Right lobe of liver (tissue), 4 donors: ENCODE measurements around the gene PEAK1.

Experiments
- POLR2A ChIP-seq: fragments of 450-650 bp; IDR thresholded peaks from one replicate; pipeline ENCODE4 v1.6.1; 2017; ENCODE audit warnings: antibody characterized with exemption, mild to moderate bottlenecking
- TF ChIP-seq, protein P1 (sequence below), 4 donors: fragments of 200-600 bp in 3 of 4; fragments of 450-650 bp in 1 of 4; IDR thresholded peaks; one replicate each; pipeline versions ENCODE4 v1.5.1 to v1.8.0; 2016 to 2022; ENCODE audit warnings: antibody characterized with exemption in 4 of 4, mild to moderate bottlenecking in 2 of 4
- donor health status: DM: no; HTN: no; CAD: no.
- donor health status: DM: no; HTN: no; CAD: no.
- donor health status: DM: no; HTN: yes; CAD: no.

DNA sequence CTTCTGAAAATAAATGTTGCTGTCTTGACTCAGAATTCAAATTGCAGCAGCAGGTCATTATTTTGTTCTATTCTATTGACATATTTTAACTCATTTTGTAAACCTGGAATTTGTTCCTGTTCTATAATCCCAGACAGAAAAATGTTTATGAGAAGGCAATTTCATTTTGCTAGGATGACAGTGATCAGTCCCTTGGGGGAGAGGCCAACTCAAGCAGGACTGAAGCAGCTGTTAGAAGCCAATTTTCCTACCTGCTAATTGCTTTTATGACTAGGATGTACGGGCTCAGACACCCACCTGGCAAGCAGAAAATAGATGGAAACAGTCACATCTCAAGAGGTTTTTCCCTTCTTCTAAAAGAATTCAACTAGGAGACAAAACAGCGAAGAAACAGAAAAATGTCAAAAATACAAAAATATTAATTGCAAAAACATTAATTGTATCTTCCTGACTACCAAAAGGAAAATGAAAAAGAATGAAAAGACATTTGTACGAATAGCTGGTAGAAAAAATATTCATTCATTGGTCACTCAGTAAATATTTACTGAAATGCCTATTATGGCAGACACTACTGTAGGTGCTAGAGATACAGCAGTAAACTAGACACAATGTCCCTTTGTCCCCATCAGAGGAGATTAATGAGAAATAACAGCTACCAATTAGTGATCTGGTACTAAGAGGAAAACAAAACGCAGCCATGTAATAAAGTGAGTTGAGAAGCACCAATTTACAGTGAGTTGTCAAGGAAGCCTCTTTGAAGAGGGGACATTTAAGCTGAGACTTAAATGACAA is 73.5 kb downstream of the PEAK1 start:
- TF ChIP-seq, protein P1, sequence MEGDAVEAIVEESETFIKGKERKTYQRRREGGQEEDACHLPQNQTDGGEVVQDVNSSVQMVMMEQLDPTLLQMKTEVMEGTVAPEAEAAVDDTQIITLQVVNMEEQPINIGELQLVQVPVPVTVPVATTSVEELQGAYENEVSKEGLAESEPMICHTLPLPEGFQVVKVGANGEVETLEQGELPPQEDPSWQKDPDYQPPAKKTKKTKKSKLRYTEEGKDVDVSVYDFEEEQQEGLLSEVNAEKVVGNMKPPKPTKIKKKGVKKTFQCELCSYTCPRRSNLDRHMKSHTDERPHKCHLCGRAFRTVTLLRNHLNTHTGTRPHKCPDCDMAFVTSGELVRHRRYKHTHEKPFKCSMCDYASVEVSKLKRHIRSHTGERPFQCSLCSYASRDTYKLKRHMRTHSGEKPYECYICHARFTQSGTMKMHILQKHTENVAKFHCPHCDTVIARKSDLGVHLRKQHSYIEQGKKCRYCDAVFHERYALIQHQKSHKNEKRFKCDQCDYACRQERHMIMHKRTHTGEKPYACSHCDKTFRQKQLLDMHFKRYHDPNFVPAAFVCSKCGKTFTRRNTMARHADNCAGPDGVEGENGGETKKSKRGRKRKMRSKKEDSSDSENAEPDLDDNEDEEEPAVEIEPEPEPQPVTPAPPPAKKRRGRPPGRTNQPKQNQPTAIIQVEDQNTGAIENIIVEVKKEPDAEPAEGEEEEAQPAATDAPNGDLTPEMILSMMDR (IDR thresholded peaks at IDR 0.05): no peak
- TF ChIP-seq POLR2A: no peak
